ENCODE measurements around the gene UBE2M.

DNA sequence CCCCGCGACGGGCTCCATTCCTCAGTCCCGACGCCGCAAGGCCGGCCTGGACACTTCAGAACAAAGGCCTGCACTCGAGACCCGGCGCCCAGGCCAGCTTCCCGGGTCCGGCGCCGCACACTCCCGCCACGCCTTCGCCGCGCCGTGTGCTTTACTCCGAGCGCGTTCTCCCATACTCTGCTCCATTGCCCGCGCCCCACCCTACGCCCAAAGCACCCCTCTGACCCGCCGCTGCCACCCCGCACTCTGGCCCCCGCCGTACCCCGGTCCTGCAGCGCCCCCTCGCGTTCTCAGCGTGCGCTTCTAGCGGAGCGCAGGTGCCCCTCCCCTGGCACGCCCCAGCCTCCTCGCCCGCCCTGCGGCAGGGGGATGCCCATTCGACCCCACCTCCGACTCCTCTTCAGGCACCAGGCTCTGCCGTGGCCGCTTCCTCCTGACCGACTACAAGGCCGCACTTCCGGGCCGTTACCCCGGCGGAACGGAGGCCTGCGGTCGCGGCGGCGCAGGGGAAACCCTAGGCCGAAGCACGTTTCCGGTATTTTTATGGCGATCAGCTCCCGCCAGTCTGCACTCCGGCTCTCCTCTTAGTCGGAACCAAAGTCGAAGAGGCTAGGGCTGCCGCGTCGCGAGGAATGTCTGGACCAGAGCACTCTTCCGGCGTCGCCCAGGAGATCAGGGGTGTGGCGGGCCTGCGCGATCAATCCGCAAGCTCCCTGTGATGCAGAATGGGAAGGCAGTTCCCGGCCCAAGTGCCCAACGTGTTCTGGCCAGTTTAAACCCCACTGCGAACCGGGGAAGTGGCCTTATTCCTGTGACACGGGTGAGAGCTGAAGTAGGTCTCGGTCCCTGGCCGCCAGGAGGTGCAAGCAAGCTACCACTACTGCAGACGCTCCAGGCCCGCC lies 38.8 kb downstream of the UBE2M start, which contains the start of gene ZBTB45:
- TF ChIP-seq ZNF274 (IDR thresholded peaks at IDR 0.05; ENCODE audit: low read depth, low read length): no peak
- peak; percentile 9 for TF ChIP-seq YY1 (IDR thresholded peaks at IDR 0.05; ENCODE audit: insufficient read depth, insufficient read length)
- no peak for TF ChIP-seq SUZ12 (IDR thresholded peaks at IDR 0.05; ENCODE audit: extremely low read depth, insufficient read depth, insufficient read length)

Data from NT2/D1 (cell line).